Tongue (tissue), 2 donors: ENCODE data around the gene CTNNA2. TPM values are rescaled to one million over a fixed set of nuclear protein-coding genes. Genes with fewer than 3 reads are reported as not detected.
A peak's percentile ranks its signal among the peaks of the same experiment; 100 is the strongest.

ENCODE experiments used
- DNase-seq: peaks from one replicate; pipeline ENCODE4 v3.0.0-alpha.2; 2015
- total RNA-seq: library from RNA; depleted of rRNA; stranded (reverse); fragments of >200 nt; gene quantifications from one replicate; pipeline ENCODE4 v1.2.3, GENCODE V29; 2014

The CTNNA2 gene
- total RNA-seq, 1 donor from 2014 or later = 0.92 TPM

DNA sequence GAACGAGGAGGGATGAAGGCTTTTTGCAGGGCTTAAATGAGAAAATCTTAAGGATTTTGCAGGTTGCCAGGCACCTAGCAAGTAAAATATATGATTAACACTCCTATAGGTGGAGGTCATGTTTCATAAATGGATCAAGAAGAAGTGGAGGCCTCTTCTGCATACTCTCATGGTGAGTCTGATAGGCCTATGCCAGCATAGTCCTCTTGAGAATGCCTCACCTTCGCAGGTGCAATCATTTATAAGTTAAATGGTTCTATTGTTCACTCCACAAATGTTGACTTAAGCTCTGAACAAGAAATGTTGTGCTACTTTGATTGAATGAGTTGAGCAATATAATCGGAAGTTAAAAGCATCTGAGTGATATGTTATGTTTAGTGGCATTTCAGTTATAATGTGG is 779.6 kb downstream of the CTNNA2 start:
- no peak for DNase-seq

DNA sequence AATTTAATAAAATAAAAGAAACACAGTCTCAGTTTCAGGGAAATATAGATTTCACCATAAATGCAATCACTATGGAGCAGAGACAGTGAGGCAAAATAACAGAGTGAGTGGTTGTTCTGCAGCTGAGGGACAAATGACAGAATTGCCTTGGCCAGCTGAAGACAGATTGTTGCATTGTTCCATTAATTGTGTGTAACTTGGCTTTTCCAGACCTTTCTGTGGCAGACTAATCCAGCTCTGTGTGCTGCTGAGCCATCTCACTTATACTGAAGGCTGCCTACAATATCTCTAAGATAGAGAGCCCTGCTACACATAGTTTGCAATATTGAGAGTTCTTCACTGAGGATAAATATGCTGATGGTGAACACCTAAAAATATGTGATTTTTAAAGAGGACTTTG is 780.2 kb downstream of the CTNNA2 start:
- DNase-seq = no peak

DNA sequence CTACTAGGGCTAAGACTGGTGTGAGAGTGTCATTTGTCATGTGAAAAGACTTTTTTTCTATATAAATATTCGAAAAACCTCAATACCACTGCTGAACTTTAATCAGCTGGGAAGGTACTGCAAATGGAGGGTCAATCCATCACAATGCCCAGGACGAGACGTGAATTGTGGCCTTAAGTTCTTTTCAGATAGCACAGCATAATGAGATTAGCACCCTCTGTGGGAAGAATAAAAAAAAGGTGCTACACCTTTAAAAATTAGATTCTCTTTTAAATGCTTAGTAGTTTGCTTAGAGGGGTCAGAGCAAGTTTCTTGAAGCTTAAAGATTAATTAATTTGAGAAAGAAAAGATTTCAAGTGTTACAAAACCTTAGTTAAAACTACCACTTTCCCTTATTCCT is 786.1 kb downstream of the CTNNA2 start:
- no peak for DNase-seq

DNA sequence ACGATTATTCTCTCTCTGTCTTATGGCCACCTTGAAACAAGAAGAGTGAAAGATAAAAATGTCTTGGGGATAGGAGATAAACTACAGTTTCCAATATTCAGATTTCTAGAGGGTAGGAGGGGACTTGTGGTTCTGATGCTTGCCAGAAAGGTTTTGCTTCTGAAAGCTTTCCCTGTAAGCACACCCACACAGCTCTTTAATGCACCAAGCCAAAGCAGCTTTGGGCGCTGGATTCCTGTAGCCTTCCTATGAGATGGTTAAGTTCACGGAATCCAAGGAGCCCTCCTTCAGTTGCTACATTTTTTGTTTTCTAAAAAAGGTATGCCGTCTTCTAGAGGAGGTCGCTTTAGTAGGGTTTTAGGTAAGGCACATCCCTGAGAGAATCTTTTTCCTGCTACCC is 786.8 kb downstream of the CTNNA2 start:
- no peak for DNase-seq

DNA sequence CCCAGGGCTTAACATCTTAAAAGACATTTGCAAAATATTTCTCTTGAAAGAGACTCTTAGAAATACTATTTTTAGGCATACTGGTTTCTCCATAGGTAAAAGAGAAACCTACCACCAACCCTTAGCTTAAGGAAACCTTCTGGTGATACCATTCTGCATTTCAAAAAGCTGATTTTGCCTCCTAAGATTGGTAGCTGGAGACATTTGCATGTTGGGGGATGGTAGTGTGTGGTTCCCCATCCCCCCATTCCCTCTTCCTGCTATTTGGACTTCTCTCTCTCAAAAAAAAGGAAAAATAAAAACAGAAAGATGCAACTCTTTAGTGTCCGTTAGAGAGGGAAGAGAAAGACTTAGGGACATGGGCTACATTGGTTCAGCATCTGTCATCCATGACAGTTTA is 787.5 kb downstream of the CTNNA2 start:
- DNase-seq = no peak

DNA sequence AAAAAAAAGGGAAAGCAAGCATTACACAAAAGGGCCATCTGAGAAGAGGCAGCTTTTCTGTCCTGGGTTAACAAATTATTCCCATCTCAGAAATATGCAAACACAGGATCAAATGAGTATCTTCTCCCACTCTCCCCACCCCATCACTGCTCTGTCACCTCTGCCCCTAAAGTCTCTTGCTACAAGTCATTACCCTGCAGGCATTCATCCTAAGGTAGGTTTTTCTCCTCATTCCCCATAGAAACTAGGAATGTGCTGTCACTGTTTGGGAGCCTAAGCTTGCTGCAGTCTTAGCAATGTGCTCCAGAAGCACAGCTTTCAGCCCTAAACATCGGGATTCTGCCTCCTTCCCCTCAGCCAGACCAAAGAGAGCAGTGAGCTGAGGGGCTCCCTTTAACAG is 788.1 kb downstream of the CTNNA2 start:
- no peak for DNase-seq

DNA sequence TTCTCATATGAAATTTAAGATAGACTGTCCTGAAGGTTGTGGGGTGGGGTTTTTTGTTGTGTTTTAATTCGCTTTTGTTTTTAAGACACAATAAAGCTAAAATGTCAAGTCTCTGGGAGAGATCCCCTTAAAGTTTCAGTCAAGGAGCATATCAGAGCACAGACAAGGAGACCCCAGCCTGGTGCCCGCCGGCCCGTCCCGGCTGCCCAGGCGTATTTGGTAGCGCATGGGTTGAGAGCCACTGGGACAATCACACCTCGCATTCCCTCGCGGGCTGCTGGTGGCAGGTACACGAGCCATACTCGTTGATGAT is 789.1 kb downstream of the CTNNA2 start:
- DNase-seq = no peak

DNA sequence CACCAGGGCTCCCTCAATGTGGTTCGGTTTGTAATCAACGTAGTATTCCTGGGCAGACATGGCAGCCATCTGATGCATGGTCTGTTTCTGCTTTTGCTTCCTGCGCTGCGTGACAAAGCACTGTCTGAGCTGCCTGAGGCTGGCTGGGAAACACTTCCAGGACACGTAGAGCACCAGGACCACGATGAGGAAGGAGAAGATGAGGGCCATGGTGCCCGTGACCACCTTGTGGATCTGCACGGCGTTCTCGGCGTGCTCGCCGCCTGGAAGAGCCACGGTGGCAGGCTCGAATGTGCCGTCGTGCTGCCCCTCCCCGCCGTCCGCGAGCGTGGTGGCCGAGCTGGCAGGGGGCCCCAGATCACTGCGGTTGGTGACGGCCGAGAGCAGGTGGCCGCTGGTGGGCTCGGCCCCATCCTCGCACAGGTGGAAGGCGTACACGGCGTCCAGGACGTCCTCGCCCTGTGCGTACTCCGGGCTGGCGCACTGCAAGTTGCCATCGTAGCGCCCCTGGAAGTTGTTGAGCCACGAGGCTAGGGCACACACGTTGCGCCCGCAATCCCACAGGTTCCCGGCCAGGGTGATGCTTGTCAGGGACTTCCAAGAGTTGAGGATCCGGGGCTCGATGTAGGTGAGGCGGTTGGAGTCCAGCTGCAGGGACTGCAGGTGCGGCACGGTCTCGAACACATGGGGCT is 789.6 kb downstream of the CTNNA2 start:
- no peak for DNase-seq

DNA sequence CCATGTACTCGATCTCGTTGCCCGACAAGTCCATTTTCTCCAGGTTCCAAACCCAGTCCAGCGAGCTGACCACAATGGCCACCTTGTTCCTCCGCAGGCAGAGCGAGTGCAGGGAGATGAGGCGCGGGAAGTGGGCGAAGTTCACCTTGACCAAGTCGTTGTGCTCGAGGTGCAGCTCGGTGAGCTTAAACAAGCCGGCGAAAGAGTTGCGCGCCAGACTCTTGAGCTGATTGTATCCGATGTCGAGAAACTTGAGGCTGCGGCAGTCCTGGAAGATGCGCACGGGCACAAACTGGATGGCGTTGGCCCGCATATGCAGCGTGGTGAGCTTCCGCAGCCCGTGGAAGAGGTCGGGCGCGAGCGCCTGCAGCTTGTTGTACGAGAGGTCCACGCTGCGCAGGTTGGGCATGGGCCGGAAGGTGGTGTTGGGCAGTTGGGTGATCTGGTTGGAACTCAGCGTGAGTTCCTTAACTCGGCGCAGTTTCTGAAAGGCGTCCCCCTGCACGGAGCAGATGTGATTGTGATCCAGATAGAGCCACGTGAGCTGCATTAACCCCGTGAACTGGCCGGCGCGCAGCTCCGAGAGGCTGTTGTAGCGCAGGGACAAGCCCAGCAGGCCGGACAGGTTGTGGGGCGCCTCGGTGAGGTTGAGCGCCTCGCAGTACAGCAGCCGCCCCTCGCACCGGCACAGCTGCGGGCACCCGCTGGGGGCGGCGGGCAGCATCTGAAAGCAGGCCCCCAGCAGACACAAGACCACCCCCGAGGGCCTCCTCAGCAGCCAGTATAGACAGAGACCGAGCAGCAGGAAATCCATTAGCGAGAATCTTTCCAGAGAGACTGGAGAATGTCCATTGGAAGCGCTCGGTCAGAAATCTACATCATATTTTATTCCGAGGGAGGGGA is 790.4 kb downstream of the CTNNA2 start:
- no peak for DNase-seq

DNA sequence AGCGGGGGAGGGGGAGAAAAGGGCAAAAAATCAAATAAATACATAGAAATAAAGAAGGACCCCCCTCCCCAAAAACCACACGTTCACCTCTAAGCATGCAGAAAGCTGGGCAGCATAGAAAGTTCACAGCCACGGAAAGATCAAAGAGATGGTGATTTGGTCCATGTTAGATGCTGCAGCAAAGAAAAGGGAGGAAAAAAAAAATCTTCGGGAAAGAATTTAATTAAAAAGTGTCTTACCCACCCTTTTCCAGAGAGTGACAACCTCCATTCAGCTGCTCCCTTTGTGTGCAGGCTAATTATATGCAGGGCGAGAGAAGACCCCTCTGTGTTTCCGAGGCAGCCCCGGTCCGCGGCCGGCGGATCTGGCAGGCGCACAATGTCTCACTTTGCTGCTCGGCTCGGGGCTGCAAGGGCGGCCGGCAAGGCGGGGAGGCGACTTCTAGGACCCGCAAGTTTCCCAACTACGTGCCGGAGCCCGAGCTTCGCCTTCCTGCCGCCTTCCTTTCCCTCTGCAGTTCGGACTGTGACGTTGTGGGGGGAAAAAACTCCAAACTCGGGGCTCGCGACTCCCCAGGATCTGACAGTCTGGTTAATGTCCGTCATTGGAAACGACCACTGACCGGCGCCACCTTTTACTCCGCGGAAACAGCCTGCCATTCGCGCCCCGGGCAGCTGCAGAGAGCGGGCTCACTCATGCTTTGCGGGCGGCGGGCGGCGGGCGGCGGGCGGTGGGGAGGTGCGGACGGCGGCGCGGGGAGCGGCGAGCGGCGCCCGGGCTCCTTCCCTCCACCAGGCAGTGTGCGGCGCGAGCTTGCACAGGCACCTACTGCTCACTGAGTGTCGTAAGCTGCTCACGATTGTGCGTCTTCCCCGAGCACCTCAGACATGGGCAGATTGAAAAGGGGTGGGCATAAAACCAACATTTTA is 791.3 kb downstream of the CTNNA2 start, which contains the start of gene LRRTM1:
TSS of gene LRRTM1 (minus strand) at position 844 of the 929 bp plus-strand sequence. CDS start 933 bp downstream, outside the sequence.
- peak; percentile 59 for DNase-seq

DNA sequence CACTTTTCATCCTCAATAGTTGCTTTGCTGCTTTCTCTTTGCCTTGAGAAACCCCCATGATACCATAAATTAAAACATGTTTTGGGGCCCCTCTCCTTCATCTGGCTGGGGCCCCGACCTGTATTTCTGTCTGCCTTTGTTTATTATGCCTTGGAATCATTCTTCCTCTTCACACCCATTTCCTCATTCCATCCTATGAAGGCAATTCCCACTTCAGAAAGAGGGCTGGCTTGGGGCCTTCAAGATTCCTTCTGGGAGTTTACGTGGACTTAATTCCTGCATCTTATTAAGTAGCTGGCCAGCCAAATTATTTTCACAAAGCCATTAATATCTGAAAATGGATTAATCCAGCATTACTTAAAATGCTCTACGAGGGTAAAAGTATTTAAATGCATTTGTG is 798.5 kb downstream of the CTNNA2 start:
- no peak for DNase-seq

DNA sequence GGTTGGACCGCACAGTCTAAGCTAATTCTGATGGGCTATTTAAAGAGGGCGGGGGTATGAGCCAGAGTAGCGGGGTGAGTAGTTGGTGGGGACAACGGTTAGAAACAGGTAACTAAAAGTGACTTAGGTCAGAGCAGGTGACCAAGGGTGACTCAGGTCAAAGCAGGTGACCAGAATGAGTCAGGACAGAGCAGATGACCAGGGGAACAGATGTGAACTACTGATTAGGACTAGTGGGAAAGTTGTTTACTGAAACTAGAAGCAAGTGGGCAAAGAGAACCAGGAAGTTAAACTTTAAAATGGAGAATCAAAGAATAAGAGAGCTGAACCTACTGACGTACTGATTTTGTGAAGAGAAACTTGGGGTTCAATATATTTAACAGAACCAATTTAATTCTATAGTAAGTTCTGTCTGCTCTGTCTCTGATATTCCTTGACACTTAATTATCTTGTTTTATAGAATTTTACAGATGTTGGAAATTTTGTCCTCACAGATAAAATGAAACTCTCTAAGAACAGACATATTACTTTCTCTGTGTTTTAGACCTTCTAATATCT is 799.5 kb downstream of the CTNNA2 start:
- DNase-seq = no peak

DNA sequence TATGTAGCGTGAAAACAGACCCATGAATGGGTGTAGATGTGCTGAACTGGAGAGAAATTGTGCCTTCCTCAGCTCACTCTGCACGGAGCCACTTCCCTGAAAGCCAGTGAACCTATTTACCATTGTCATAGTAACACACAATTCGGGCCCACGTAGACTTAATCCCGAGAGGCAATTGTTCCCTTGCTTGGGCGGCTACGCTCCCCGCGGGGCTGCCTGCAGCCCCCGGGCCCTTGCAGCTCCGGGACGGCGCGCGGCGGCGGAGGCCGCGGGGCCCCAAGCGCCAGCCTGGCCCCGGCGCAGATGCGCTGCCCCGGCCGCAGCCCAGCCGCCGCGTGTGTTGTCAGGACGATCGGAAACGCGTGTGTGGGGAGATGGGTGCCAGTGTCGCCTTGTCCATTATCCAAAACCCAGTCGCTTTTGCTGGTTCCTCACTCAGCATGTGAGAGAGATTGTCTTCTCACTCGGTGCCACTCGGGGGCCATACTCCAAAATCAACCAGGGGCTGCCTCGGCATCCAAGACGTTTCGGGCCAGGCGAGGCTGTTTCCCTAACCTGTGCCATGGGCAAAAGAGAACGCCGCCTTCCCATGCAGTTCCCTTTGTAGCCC is 809.6 kb downstream of the CTNNA2 start:
- DNase-seq = peak; percentile 17

DNA sequence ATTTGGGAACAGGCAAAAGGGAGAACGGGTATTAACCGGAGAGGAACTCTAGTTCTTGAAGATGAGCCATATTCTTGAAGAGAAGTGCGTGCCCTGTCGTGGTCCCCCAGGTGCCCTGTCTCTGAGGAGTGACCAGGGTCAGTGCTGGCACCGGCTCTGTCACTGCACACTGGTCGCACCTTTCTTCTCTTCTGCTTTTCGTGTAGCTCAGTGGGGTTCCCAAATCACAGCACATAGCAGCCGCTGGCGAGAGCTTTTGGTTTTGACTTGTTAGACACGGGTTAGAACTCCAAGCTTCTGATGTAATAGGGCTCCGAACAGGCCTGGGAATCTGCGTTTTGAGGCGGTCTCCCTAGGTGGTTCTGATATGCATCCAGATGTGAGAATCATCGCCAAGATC is 810.1 kb downstream of the CTNNA2 start:
- DNase-seq = no peak

DNA sequence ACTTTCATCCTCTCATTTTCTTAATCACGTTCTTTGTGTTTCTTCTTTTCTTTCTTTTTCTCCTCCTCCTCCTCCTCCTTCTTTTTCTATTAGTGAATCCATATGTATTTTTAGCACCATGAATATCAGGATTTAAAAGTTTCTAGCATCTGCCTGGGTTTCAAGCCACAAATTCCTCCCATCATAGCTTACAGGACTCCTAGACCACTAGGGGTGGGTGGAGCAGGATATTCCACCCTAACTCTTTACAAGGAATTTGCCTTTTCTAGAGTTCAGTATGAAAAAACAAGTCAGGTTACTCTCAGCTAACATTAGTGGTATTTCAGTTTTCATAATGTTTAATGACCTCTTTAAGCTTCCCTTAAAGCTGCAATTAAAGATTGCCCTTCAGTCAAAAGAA is 810.8 kb downstream of the CTNNA2 start:
- DNase-seq = no peak

DNA sequence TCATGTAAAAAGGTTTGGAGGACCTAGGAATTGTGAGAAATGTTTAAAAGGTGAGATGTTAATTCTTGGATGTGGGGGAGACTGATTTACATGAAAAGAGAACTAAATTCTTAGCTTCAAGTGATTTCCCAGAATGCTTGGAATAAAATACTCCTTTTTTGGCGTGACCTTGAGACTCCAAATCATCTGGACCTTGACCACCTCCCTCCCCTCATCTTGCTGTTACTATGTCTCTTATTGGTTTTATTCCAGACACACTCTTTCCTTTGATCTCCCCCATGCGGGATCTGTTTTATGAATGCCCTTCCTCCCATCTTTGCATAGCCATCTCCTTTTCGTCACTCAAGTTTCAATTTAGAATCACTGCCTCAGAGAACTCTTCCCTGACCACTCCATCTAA is 811.7 kb downstream of the CTNNA2 start:
- DNase-seq = no peak

DNA sequence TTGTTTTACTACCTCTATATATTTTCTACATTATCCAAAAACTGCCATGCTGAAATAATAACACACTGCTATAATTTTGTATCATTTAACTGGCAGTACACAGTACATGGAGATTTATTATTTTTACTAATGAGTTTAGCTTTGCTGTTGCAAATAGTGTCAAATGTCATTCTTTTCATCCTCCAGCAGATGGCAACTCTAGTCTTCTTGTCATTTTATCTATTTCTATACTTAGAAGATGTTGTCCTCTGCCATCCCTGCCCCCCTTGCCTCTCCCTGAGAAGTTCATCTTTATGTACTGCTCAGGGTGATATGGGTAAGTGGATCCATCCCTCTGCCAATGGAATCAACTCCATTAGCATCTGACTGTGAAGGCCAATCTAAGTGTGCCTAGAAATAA is 813.4 kb downstream of the CTNNA2 start:
- DNase-seq = peak; percentile 46

DNA sequence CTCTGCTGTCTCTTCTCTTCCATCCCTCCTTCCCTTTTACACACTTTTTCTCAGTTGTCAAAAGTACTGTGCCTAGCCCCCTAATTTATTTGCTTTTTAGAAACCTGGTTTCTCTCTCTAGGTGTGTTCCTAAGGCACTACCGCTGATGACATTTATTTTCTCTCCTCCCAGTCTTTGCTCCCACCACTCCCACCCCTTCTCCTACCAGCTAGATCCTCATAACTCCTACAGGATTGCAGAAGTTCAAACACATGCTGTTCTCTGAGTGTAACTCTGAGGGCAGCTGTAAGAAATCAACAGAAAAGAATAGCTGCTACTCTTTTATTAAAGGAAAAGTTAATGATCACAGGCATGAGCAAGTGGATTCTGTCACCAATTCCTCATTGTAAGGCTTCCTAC is 814.0 kb downstream of the CTNNA2 start:
- no peak for DNase-seq

DNA sequence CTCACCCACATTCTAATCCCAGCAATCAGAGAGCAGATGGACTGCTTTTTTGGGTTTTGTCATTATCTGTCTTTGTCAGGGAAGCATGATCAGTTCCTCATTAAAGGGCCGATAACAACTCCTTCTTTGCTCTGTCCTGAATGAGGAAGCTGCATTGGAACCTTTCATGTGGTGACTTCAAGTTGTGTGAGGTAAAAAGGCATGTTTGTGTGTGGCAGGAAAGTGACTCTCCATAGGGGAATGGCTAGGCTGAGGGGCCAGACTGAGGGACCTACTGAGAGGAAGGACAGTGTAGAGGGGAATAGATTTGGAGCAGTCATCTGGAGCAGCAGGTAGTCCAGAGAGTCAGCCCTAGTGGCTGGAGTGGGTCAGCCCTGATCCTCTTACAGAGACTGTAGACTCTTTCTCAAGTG is 815.3 kb downstream of the CTNNA2 start:
- DNase-seq = no peak

DNA sequence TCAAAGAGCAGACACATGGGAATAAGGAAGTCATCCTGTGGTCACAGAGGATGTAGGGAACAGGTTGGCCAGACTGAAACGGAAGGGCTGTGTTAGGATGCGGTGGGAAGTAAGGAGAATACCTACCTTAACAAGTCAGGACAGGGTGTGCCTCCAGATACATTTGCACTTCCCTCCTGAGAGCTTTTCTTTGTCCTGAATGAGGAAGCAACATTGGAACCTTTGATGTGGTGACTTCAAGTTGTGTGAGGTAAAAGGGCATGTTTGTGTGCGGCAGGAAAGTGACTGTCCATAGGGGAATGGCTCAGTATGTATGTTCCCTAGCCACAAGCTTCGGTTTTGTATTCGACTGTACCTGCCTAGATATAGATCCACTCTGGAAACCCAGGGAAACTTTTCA is 816.6 kb downstream of the CTNNA2 start:
- no peak for DNase-seq

DNA sequence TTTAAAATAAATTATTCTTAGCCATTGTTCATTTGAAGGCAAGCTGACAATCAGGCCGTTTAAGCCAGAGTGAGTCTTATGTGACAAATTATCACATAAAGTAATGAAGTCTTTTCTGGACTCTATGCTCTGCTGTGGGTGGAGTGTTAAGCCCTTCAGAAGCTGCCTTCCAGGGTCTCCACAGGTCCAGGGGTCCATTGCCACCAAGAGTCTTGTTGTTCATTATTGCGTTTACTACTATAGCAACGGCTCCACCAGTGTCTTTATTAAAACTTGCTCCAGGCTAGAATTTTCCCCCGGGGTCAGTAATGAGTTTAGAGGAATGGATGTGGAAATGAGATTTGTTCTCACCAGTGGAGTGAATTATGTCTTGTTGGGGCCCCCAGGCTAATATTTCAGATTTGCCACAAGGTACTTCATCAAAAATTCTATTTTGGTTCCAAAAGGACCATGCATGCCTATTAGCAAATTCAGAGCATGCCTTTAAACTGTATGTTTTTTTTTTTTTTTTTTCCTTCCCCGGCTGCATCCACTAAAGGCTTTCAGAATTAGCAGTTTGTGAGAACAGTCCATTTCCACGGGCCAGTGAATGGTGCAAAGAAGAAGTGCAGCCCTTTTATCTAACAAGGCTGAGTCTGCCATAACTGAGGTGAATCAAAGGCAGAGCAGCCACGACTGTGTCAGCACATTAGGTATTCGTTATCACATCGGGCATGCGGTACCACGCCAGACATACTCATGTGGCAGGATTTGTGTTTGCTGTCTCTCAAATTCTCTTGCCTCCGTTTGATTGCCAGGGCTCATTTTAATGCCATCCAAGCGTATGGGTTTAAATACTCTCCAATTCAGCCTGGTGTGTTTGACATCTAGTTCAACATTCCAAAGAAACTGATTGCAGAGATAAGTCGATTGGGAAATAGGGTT is 817.9 kb downstream of the CTNNA2 start:
- no peak for DNase-seq
